Prostate gland (tissue), 2 donors: ENCODE measurements around the gene DHX34.

ENCODE experiments used
- CTCF ChIP-seq, 4 experiments: fragments of 200-600 bp in 2 of 4; fragments of 450-650 bp in 2 of 4; sonication (generic) in 2 of 4; IDR thresholded peaks; 1 replicate in 3 of 4; 2 replicates in 1 of 4; pipeline ENCODE4 v1.5.1; 2016 to 2019; ENCODE audit warnings: antibody characterized with exemption in 4 of 4, mild to moderate bottlenecking in 2 of 4, moderate library complexity in 2 of 4
- POLR2AphosphoS5 ChIP-seq: sonication (generic); formaldehyde crosslinking; IDR thresholded peaks from one replicate; pipeline ENCODE4 v1.6.1; 2017; ENCODE audit warnings: antibody characterized with exemption

GRCh38 chr19:47331931-47332547 is 17.1 kb upstream of the DHX34 start, which contains the start of gene C5AR2:
- TF ChIP-seq CTCF (IDR thresholded peaks at IDR 0.05) (no peak), POLR2AphosphoS5 (no peak)
